ENCODE data around the gene RHOC.
"Not testable (repeated sequence)": the region's sequence is repeated elsewhere in the genome, so short reads cannot be mapped to it uniquely, and the experiment has no call there.

The RHOC gene

DNA sequence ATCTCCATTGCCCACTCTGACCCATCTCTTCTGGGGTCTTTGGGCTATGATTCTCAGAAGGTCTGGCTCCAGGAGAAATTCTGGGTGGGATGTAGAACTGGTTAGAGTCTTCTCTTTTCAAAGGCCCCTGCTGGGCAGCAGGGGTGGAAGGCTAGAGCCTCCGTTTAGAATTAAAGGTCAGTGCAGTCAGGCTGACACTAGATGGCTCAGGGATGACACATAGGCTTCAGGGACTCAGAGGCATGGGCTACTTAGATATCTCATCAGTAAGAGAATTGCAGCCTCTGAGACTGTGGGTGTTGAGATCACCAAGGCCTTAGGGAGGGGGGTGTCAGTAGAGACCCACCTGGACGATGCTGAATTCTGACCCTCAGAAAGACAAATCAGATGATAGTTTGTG lies 20.8 kb upstream of the RHOC start:
- H3K27me3 ChIP-seq = peaks cover 18% of the 10 kb centered on the region
- no peaks in the 10 kb centered on the region for H3K9me3 ChIP-seq
- H3K4me3 ChIP-seq (ENCODE audit: low read depth in 1 of 2, low read length in 1 of 2) = no peak overlapping the region
- H3K4me1 ChIP-seq (ENCODE audit: control insufficient read depth in 1 of 2, insufficient read depth in 1 of 2, low read depth in 1 of 2, low read length in 1 of 2) = peaks cover 5 to 7% of the 10 kb centered on the region in 2 experiments
- TF ChIP-seq, protein P1, sequence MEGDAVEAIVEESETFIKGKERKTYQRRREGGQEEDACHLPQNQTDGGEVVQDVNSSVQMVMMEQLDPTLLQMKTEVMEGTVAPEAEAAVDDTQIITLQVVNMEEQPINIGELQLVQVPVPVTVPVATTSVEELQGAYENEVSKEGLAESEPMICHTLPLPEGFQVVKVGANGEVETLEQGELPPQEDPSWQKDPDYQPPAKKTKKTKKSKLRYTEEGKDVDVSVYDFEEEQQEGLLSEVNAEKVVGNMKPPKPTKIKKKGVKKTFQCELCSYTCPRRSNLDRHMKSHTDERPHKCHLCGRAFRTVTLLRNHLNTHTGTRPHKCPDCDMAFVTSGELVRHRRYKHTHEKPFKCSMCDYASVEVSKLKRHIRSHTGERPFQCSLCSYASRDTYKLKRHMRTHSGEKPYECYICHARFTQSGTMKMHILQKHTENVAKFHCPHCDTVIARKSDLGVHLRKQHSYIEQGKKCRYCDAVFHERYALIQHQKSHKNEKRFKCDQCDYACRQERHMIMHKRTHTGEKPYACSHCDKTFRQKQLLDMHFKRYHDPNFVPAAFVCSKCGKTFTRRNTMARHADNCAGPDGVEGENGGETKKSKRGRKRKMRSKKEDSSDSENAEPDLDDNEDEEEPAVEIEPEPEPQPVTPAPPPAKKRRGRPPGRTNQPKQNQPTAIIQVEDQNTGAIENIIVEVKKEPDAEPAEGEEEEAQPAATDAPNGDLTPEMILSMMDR (IDR thresholded peaks at IDR 0.05) = no peak
- no peak overlapping the region for H3K27ac ChIP-seq
- no peaks in the 10 kb centered on the region for H3K36me3 ChIP-seq

DNA sequence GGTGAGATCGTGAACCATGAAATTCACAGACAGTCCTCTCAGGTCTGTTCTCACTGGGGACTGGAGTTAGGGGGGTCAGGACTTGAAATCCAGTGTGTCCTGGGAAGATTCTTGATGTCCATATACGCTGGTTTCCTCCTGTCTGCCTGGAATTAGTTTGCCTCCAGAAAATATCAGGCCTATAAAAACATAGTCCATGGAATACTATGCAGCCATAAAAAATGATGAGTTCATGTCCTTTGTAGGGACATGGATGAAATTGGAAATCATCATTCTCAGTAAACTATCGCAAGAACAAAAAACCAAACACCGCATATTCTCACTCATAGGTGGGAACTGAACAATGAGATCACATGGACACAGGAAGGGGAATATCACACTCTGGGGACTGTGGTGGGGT lies 17.3 kb upstream of the RHOC start:
- not testable (repeated sequence) for H3K36me3 ChIP-seq; H3K4me1 ChIP-seq (ENCODE audit: control insufficient read depth in 1 of 2, insufficient read depth in 1 of 2, low read depth in 1 of 2, low read length in 1 of 2); H3K4me3 ChIP-seq (ENCODE audit: low read depth in 1 of 2, low read length in 1 of 2); H3K27ac ChIP-seq; H3K9me3 ChIP-seq
- peaks cover 48% of the 10 kb centered on the region for H3K27me3 ChIP-seq

- no peaks in the 10 kb centered on the region for H3K36me3 ChIP-seq
Measured at GRCh38 chr1:112723511-112723839, 16.5 kb upstream of the RHOC start.

GRCh38 chr1:112722601-112723510 lies 15.9 kb upstream of the RHOC start:
- Histone ChIP-seq H3K4me1 (ENCODE audit: control insufficient read depth in 1 of 2, insufficient read depth in 1 of 2, low read depth in 1 of 2, low read length in 1 of 2) (peaks cover 11 to 14% of the 10 kb centered on the region in 2 experiments), H3K27me3 (peaks cover 62% of the 10 kb centered on the region), H3K4me3 (ENCODE audit: low read depth in 1 of 2, low read length in 1 of 2) (no peak overlapping the region), H3K27ac (no peak overlapping the region), H3K9me3 (no peaks in the 10 kb centered on the region), H3K36me3 (no peaks in the 10 kb centered on the region)
- TF ChIP-seq, protein P1 (IDR thresholded peaks at IDR 0.05) = no peak

More at GRCh38 chr1:112723511-112723839, 16.5 kb upstream of the RHOC start:
- no peak overlapping the region for H3K4me3 ChIP-seq (ENCODE audit: low read depth in 1 of 2, low read length in 1 of 2)
- no peak overlapping the region for H3K27ac ChIP-seq
- TF ChIP-seq, protein P1 (IDR thresholded peaks at IDR 0.05) = no peak
- peaks cover 10 to 13% of the 10 kb centered on the region in 2 experiments for H3K4me1 ChIP-seq (ENCODE audit: control insufficient read depth in 1 of 2, insufficient read depth in 1 of 2, low read depth in 1 of 2, low read length in 1 of 2)
- peaks cover 56% of the 10 kb centered on the region for H3K27me3 ChIP-seq
- H3K9me3 ChIP-seq = no peaks in the 10 kb centered on the region

- H3K4me3 ChIP-seq (ENCODE audit: low read depth in 1 of 2, low read length in 1 of 2) = no peak overlapping the region
- no peaks in the 10 kb centered on the region for H3K36me3 ChIP-seq
- no peak overlapping the region for H3K27ac ChIP-seq
- peaks cover 70% of the 10 kb centered on the region for H3K27me3 ChIP-seq
- H3K4me1 ChIP-seq (ENCODE audit: control insufficient read depth in 1 of 2, insufficient read depth in 1 of 2, low read depth in 1 of 2, low read length in 1 of 2) = peaks cover 11 to 14% of the 10 kb centered on the region in 2 experiments
- H3K9me3 ChIP-seq = no peaks in the 10 kb centered on the region
- TF ChIP-seq, protein P1 (IDR thresholded peaks at IDR 0.05) = no peak
Measured at GRCh38 chr1:112721966-112722524, 15.1 kb upstream of the RHOC start.

GRCh38 chr1:112721294-112721693 lies 14.4 kb upstream of the RHOC start:
- H3K4me3 ChIP-seq (ENCODE audit: low read depth in 1 of 2, low read length in 1 of 2); H3K9me3 ChIP-seq; H3K36me3 ChIP-seq; H3K27ac ChIP-seq: not testable (repeated sequence)
- peaks cover 78% of the 10 kb centered on the region for H3K27me3 ChIP-seq
- H3K4me1 ChIP-seq (ENCODE audit: control insufficient read depth in 1 of 2, insufficient read depth in 1 of 2, low read depth in 1 of 2, low read length in 1 of 2) = peaks cover 12 to 15% of the 10 kb centered on the region in 2 experiments
